Uterus (tissue), 2 donors: ENCODE results near the gene ARAP3.

ENCODE experiments used
- POLR2A ChIP-seq, 2 donors: fragments of 450-650 bp; IDR thresholded peaks; one replicate each; pipeline ENCODE4 v1.6.1; 2016; ENCODE audit warnings: antibody characterized with exemption in 2 of 2, mild to moderate bottlenecking in 1 of 2, moderate library complexity in 1 of 2
- TF ChIP-seq, protein P1 (sequence below), 4 experiments: fragments of 200-600 bp in 2 of 4; fragments of 450-650 bp in 2 of 4; sonication (generic) in 2 of 4; IDR thresholded peaks; one replicate each; pipeline ENCODE4 v1.5.1; 2016 to 2019; ENCODE audit warnings: antibody characterized with exemption in 4 of 4, mild to moderate bottlenecking in 2 of 4, moderate library complexity in 1 of 4

DNA sequence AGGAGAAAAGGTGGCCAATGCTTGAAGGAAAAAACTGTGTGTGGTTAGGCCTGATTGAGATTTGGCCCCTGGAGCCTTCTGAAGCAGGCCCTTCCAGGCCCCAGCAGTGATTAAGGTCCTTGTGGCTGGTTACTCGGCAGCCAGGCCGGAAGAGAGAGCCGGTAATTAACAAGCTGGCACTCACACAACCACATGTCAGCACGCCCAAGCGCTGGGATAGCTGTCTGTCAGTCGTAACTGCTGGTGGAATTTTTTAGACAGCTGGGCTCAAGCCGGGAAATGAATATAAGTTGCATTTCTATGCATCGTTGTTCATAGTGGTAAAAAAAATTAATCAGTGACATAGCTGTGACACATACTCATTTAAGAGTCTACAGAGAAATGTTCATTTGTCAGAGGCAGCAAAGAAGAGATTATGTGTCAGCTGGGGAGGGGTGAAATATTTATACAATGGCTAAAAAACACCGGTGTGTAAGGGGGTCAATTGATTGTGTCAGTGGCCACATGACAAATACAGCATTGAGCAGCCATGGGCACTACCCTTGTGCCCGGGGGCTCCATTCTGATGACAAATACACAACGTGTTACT, 13.7 kb upstream of the ARAP3 start:
- TF ChIP-seq, protein P1, sequence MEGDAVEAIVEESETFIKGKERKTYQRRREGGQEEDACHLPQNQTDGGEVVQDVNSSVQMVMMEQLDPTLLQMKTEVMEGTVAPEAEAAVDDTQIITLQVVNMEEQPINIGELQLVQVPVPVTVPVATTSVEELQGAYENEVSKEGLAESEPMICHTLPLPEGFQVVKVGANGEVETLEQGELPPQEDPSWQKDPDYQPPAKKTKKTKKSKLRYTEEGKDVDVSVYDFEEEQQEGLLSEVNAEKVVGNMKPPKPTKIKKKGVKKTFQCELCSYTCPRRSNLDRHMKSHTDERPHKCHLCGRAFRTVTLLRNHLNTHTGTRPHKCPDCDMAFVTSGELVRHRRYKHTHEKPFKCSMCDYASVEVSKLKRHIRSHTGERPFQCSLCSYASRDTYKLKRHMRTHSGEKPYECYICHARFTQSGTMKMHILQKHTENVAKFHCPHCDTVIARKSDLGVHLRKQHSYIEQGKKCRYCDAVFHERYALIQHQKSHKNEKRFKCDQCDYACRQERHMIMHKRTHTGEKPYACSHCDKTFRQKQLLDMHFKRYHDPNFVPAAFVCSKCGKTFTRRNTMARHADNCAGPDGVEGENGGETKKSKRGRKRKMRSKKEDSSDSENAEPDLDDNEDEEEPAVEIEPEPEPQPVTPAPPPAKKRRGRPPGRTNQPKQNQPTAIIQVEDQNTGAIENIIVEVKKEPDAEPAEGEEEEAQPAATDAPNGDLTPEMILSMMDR (IDR thresholded peaks at IDR 0.05), result no peak
- TF ChIP-seq POLR2A (IDR thresholded peaks at IDR 0.05), result no peak
